Lung (tissue), 16 donors: ENCODE data around the gene KIF3C. TPM values are rescaled to one million over a fixed set of nuclear protein-coding genes. Genes with fewer than 3 reads are reported as not detected.
"Not testable (repeated sequence)": the region's sequence is repeated elsewhere in the genome, so short reads cannot be mapped to it uniquely, and the experiment has no call there.

Source experiments
- ATAC-seq: fragments of 200-7000 bp; cut with Tn5 transposase; one replicate; pipeline ENCODE4 v1.9.1; 2020; ENCODE audit warnings: moderate number of reproducible peaks; ENCODE audit not compliant: insufficient read depth, low FRiP score
- DNase-seq, 3 donors: peaks; one replicate each; pipeline ENCODE4 v3.0.0-alpha.2; 2013 to 2017
- H3K27ac ChIP-seq, 2 donors: one replicate each; pipeline ENCODE4 v1.5.1; 2013; ENCODE audit warnings: mild to moderate bottlenecking in 2 of 2, moderate library complexity in 2 of 2, control low read depth in 1 of 2, inconsistent platforms in 1 of 2, low read depth in 1 of 2, low read length in 1 of 2
- H3K27me3 ChIP-seq, 3 donors: one replicate each; pipeline ENCODE4 v1.5.1; 2013; ENCODE audit warnings: low read length in 2 of 3; ENCODE audit not compliant: control insufficient read depth in 3 of 3, insufficient read depth in 3 of 3
- H3K36me3 ChIP-seq, 4 donors: one replicate each; pipeline ENCODE4 v1.5.1; 2013; ENCODE audit warnings: low read length in 4 of 4, mild to moderate bottlenecking in 1 of 4, moderate library complexity in 1 of 4; ENCODE audit not compliant: control insufficient read depth in 4 of 4, insufficient read depth in 4 of 4
- H3K4me1 ChIP-seq, 5 donors: one replicate each; pipeline ENCODE4 v1.5.1; 2013; ENCODE audit warnings: low read length in 5 of 5, mild to moderate bottlenecking in 2 of 5, moderate library complexity in 1 of 5; ENCODE audit not compliant: control insufficient read depth in 5 of 5, insufficient read depth in 5 of 5
- H3K4me3 ChIP-seq: one replicate; pipeline ENCODE4 v1.5.1; 2013; ENCODE audit warnings: mild to moderate bottlenecking, control low read depth, moderate library complexity
- H3K9ac ChIP-seq, 2 donors: one replicate each; pipeline ENCODE4 v1.5.1; 2013; ENCODE audit warnings: low read length in 2 of 2, control low read depth in 1 of 2; ENCODE audit not compliant: insufficient read depth in 1 of 2
- H3K9me3 ChIP-seq, 4 donors: one replicate each; pipeline ENCODE4 v1.5.1; 2013; ENCODE audit warnings: low read length in 3 of 4, mild to moderate bottlenecking in 1 of 4, moderate library complexity in 1 of 4; ENCODE audit not compliant: control insufficient read depth in 4 of 4, insufficient read depth in 3 of 4
- WGBS, 2 donors: extraction: QIAGEN DNeasy Blood & Tissue Kit; methylation state at CpG; one replicate each; pipeline ENCODE4 v1.1.7; 2013; 5-methylcytosine and 5-hydroxymethylcytosine counted together
- long read RNA-seq, 5 donors: transcript quantifications; one replicate each; lab custom pipeline, GENCODE V29; 2026
- polyA plus RNA-seq, 2 donors: library from polyadenylated mRNA; stranded (reverse); fragments of 200-250 nt; gene quantifications; one replicate each; pipeline ENCODE4 v1.2.1, GENCODE V29; 2013
- total RNA-seq, 2 donors: library from RNA; depleted of rRNA in 1 of 2; stranded (reverse); fragments of >200 nt in 1 of 2; gene quantifications; one replicate each; pipeline ENCODE4 v1.2.1, GENCODE V29; 2014 to 2021
- TF ChIP-seq, protein P1 (sequence below): IDR thresholded peaks from 2 replicates; pipeline ENCODE4 v1.5.1; 2012; ENCODE audit warnings: mild to moderate bottlenecking; ENCODE audit errors: control extremely low read depth, extremely low read depth
- donor health status: control.
- donor health status: control.
- donor health status: Bipolar disorder and iron deficiency.
- donor health status: healthy.
- donor health status: DM: yes; HTN: yes; CAD: no.

KIF3C gene
- total RNA-seq: 1 to 10 TPM; 6.2 TPM
- polyA plus RNA-seq: 1 to 10 TPM; 1.1 to 2.2 TPM
- long read RNA-seq, donor 1, full-length matches to known transcripts: 2 of 2 reads
- long read RNA-seq, donor 1, partial matches to known transcripts: 0 of 2 reads
- long read RNA-seq, donor 1, other reads (novel, unspliced or antisense): 0 of 2 reads
- long read RNA-seq, donor 2: 0 reads
- long read RNA-seq, donor 3, full-length matches to known transcripts: 2 of 78 reads
- long read RNA-seq, donor 3, partial matches to known transcripts: 76 of 78 reads
- long read RNA-seq, donor 3, other reads (novel, unspliced or antisense): 0 of 78 reads
- long read RNA-seq, donor 4: 0 reads
- long read RNA-seq, donor 5, full-length matches to known transcripts: 4 of 9 reads
- long read RNA-seq, donor 5, partial matches to known transcripts: 5 of 9 reads
- long read RNA-seq, donor 5, other reads (novel, unspliced or antisense): 0 of 9 reads

- no peaks in the 10 kb centered on the region for H3K9me3 ChIP-seq
- H3K4me3 ChIP-seq: peak within 1 kb of the TSS; percentile 63
- H3K27ac ChIP-seq: peak within 1 kb of the TSS in 1 of 2 donors; percentile 51
- 1% methylated on average over 38 to 58 of the region's 58 CpGs for WGBS, 2 donors
- DNase-seq (peak; percentile 84 to 86 (median 86)), ATAC-seq (peak; percentile 86)
- TF ChIP-seq, protein P1, sequence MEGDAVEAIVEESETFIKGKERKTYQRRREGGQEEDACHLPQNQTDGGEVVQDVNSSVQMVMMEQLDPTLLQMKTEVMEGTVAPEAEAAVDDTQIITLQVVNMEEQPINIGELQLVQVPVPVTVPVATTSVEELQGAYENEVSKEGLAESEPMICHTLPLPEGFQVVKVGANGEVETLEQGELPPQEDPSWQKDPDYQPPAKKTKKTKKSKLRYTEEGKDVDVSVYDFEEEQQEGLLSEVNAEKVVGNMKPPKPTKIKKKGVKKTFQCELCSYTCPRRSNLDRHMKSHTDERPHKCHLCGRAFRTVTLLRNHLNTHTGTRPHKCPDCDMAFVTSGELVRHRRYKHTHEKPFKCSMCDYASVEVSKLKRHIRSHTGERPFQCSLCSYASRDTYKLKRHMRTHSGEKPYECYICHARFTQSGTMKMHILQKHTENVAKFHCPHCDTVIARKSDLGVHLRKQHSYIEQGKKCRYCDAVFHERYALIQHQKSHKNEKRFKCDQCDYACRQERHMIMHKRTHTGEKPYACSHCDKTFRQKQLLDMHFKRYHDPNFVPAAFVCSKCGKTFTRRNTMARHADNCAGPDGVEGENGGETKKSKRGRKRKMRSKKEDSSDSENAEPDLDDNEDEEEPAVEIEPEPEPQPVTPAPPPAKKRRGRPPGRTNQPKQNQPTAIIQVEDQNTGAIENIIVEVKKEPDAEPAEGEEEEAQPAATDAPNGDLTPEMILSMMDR: no peak
- H3K9ac ChIP-seq: peak within 1 kb of the TSS; percentile 37 to 42
- H3K4me1 ChIP-seq: peaks cover 0 to 38% (median 12%) of the 10 kb centered on the region in 5 donors
- H3K27me3 ChIP-seq: no peaks in the 10 kb centered on the region
- H3K36me3 ChIP-seq: no peaks in the 10 kb centered on the region
These were observed at the start of gene KIF3C for GRCh38 chr2:25982273-25982967. KIF3C (minus strand) TSS chr2:25982497; CDS start chr2:25981917, 580 bp downstream.

GRCh38 chr2:26028083-26028482, 45.8 kb upstream of the KIF3C start:
- not testable (repeated sequence) for H3K4me1 ChIP-seq, H3K9ac ChIP-seq, H3K9me3 ChIP-seq, DNase-seq, H3K36me3 ChIP-seq, H3K4me3 ChIP-seq, ATAC-seq, H3K27me3 ChIP-seq, H3K27ac ChIP-seq
- WGBS, 2 donors: 88 to 94% methylated on average over 16 of the region's 16 CpGs

DNA sequence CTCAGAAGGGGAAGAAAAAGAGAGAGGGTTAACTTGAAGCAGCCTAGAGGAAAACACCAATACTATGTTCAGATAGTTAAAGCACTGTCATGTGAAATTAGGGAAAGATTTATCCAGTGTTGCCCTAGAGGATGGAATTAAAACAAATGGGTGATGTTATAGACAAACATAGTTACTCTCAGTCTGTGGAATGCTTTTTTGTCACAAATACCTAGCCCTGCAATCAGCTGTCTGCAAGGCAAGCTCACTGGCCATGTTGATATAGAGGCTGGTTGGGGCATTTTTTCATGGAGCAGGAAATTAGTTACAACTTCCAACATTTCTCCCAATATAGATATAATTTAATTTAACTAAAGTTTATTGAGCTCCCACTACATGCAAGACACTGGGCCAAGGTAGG, 43.2 kb upstream of the KIF3C start:
- Histone ChIP-seq H3K4me3 (no peak overlapping the region), H3K9me3 (peaks cover 0 to 3% (median 0%) of the 10 kb centered on the region in 4 donors), H3K27ac (no peak overlapping the region), H3K4me1 (no peaks in the 10 kb centered on the region), H3K9ac (no peak overlapping the region), H3K36me3 (no peaks in the 10 kb centered on the region), H3K27me3 (no peaks in the 10 kb centered on the region)
- DNase-seq (no peak), ATAC-seq (no peak)
- TF ChIP-seq, protein P1: no peak

DNA sequence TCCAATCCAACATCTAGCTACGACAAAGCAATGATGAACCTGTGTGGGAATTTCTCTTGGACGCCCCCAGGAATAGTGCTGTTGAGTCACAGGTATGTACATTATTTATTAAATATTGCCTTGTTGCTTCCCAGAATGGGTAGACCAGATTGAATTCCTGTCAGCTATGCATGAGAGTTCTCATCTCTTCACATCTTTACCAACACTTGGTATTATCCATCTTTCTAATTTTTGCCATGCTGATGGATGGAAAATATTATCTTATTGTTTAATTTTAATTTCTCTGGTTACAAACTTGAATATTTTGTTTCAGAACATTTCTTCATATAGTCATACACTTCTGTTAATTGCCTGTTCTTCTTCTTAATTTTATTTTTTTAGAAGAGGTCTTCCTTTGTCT, 42.0 kb upstream of the KIF3C start:
- peaks cover 0 to 3% (median 0%) of the 10 kb centered on the region in 4 donors for H3K9me3 ChIP-seq
- H3K36me3 ChIP-seq: no peaks in the 10 kb centered on the region
- H3K27ac ChIP-seq: no peak overlapping the region
- TF ChIP-seq, protein P1: no peak
- ATAC-seq: no peak
- H3K27me3 ChIP-seq: no peaks in the 10 kb centered on the region
- 95 to 97% methylated on average over 2 of the region's 2 CpGs for WGBS, 2 donors
- H3K9ac ChIP-seq: no peak overlapping the region
- no peaks in the 10 kb centered on the region for H3K4me1 ChIP-seq
- DNase-seq: no peak
- no peak overlapping the region for H3K4me3 ChIP-seq
